Hepatocyte (in vitro differentiated cells): Measurements from ENCODE around the gene CLDN6.

Experiments
- CTCF ChIP-seq: fragments of 200-600 bp; sonication (generic); IDR thresholded peaks from 2 replicates; pipeline ENCODE4 v1.5.1; 2016; ENCODE audit warnings: antibody characterized with exemption, mild to moderate bottlenecking; ENCODE audit not compliant: poor library complexity
- EZH2phosphoT487 ChIP-seq: fragments of 200-600 bp; sonication (generic); IDR thresholded peaks from one replicate; pipeline ENCODE4 v1.6.1; 2018; ENCODE audit warnings: antibody characterized with exemption, mild to moderate bottlenecking, low read depth, moderate library complexity; ENCODE audit not compliant: unreplicated experiment, severe bottlenecking

DNA sequence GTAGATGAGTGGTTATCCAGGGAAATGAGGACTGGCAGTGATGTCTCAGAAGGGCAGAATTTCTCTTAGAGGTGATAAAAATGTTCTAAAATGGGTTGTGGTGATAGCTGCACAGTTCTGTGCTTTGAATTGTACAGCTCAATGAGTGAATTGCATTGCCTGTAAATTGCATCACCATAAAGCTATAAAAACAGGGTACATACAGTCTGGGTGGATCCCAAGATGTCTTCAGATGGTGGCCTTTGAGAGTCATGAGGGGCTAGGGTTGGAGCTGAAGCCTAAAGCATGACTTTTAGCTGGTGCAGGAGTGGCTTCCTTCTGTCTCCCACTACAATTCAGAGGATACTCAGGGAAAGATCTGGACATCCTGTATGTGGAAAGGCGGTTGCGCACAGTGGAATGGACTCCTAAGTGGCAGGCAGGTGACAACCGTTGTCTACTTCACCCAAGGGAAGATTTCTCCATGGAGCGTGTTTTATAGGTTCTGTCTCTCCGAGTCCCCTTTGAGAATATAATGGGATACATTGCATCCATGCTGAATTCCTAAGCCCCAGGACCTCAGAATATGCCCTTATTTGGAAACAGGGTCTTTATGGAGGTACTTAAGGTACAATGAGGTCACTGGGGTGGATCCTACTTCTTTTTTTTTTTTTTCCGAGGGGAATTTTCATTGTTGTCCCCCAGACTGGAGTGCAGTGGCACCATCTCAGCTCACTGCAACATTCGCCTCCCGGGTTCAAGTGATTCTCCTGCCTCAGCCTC is 45.8 kb upstream of the CLDN6 start:
- TF ChIP-seq EZH2phosphoT487 (no peak), CTCF (no peak)
